Ovary (tissue), 3 donors: Measurements from ENCODE around the gene SPACDR.

Experiments
- EP300 ChIP-seq: sonication (generic); formaldehyde crosslinking; IDR thresholded peaks from one replicate; pipeline ENCODE4 v1.6.1; 2017; ENCODE audit warnings: antibody characterized with exemption
- TF ChIP-seq, protein P1 (sequence below), 3 donors: fragments of 450-650 bp in 2 of 3; fragments of 200-600 bp in 1 of 3; IDR thresholded peaks; one replicate each; pipeline versions ENCODE4 v1.5.1 to v1.8.0; 2016 to 2022; ENCODE audit warnings: antibody characterized with exemption in 3 of 3, mild to moderate bottlenecking in 1 of 3
- donor health status: DM: no; HTN: no; CAD: no.

DNA sequence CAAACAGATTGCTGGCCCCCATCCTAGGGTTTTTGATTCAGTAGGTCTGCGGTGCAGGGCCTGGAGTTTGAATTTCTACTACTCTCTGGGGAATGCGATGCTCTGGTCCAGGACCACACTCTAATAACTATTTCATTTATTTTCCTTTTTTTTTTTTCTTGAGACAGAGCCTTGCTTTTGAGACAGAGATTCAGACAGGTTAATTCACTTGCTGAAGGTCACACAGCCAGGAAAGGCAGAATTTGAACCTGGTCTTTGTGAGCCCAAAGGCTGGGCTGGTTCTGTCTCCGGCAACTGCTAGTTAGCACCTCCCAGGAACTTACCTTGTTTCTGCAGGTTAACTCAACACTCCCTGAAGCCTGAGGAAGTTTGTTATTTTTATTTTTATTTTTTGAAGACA lies 11.5 kb downstream of the SPACDR start:
- TF ChIP-seq, protein P1, sequence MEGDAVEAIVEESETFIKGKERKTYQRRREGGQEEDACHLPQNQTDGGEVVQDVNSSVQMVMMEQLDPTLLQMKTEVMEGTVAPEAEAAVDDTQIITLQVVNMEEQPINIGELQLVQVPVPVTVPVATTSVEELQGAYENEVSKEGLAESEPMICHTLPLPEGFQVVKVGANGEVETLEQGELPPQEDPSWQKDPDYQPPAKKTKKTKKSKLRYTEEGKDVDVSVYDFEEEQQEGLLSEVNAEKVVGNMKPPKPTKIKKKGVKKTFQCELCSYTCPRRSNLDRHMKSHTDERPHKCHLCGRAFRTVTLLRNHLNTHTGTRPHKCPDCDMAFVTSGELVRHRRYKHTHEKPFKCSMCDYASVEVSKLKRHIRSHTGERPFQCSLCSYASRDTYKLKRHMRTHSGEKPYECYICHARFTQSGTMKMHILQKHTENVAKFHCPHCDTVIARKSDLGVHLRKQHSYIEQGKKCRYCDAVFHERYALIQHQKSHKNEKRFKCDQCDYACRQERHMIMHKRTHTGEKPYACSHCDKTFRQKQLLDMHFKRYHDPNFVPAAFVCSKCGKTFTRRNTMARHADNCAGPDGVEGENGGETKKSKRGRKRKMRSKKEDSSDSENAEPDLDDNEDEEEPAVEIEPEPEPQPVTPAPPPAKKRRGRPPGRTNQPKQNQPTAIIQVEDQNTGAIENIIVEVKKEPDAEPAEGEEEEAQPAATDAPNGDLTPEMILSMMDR (IDR thresholded peaks at IDR 0.05): no peak
- TF ChIP-seq EP300: no peak
